ENCODE data around the gene SIGLEC15.

SIGLEC15 gene

GRCh38 chr18:45865466-45865865 lies 40.0 kb downstream of the SIGLEC15 start:
- H3K4me1 ChIP-seq (ENCODE audit: insufficient read depth, low read length), result no peaks in the 10 kb centered on the region
- peaks cover 77% of the 10 kb centered on the region for H3K36me3 ChIP-seq (ENCODE audit: insufficient read depth, low read length)
- no peak overlapping the region for H3K4me3 ChIP-seq (ENCODE audit: low read depth in 1 of 2, low read length in 2 of 2)
- H2AFZ ChIP-seq (ENCODE audit: low read depth, low read length), result no peak overlapping the region
- no peaks in the 10 kb centered on the region for H3K9me3 ChIP-seq (ENCODE audit: insufficient read depth, low read length, severe bottlenecking)
- no peak for DNase-seq
- H3K27me3 ChIP-seq (ENCODE audit: insufficient read depth, low read length, poor library complexity), result no peaks in the 10 kb centered on the region
- no peak overlapping the region for H3K9ac ChIP-seq (ENCODE audit: low read depth, low read length)
- no peak overlapping the region for H3K27ac ChIP-seq (ENCODE audit: low read length)
- H4K20me1 ChIP-seq (ENCODE audit: insufficient read depth, low read length), result no peaks in the 10 kb centered on the region
- TF ChIP-seq, protein P1, sequence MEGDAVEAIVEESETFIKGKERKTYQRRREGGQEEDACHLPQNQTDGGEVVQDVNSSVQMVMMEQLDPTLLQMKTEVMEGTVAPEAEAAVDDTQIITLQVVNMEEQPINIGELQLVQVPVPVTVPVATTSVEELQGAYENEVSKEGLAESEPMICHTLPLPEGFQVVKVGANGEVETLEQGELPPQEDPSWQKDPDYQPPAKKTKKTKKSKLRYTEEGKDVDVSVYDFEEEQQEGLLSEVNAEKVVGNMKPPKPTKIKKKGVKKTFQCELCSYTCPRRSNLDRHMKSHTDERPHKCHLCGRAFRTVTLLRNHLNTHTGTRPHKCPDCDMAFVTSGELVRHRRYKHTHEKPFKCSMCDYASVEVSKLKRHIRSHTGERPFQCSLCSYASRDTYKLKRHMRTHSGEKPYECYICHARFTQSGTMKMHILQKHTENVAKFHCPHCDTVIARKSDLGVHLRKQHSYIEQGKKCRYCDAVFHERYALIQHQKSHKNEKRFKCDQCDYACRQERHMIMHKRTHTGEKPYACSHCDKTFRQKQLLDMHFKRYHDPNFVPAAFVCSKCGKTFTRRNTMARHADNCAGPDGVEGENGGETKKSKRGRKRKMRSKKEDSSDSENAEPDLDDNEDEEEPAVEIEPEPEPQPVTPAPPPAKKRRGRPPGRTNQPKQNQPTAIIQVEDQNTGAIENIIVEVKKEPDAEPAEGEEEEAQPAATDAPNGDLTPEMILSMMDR (IDR thresholded peaks at IDR 0.05; ENCODE audit: borderline replicate concordance, extremely low read depth, low read length, poor library complexity, severe bottlenecking), result no peak
- no peak for TF ChIP-seq EZH2 (IDR thresholded peaks at IDR 0.05; ENCODE audit: borderline replicate concordance, low read depth, low read length, severe bottlenecking)
- H3K79me2 ChIP-seq (ENCODE audit: insufficient read depth, low read length), result no peaks in the 10 kb centered on the region
- no peak for ATAC-seq (ENCODE audit: insufficient read depth, low read depth)
- H3K4me2 ChIP-seq (ENCODE audit: insufficient read depth, low read length), result no peak overlapping the region

DNA sequence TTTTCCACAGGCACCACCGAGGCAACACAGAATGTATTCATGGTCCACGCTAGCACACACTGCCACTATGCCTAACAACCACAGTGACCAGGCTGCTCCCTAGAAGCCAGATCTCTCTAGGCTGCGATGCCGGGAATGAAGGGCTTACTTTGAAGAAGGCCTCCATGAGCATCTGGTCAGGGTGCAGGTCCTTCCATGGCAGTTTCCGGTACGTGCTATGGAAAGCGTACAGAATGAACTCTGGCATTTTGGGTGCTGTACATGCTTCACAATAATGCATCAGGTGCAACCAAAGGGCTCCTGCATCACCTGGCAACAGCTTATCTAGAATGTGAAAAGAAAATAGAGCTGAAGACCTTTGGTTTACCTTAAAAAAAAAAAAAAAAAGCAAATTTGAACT lies 44.9 kb downstream of the SIGLEC15 start:
- Histone ChIP-seq H3K9me3 (ENCODE audit: insufficient read depth, low read length, severe bottlenecking) (peaks cover 1% of the 10 kb centered on the region), H3K4me2 (ENCODE audit: insufficient read depth, low read length) (no peak overlapping the region), H3K27ac (ENCODE audit: low read length) (no peak overlapping the region), H3K79me2 (ENCODE audit: insufficient read depth, low read length) (no peaks in the 10 kb centered on the region), H3K4me1 (ENCODE audit: insufficient read depth, low read length) (no peaks in the 10 kb centered on the region), H4K20me1 (ENCODE audit: insufficient read depth, low read length) (no peaks in the 10 kb centered on the region), H3K27me3 (ENCODE audit: insufficient read depth, low read length, poor library complexity) (no peaks in the 10 kb centered on the region), H3K4me3 (ENCODE audit: low read depth in 1 of 2, low read length in 2 of 2) (no peak overlapping the region), H3K36me3 (ENCODE audit: insufficient read depth, low read length) (peaks cover 81% of the 10 kb centered on the region), H3K9ac (ENCODE audit: low read depth, low read length) (no peak overlapping the region), H2AFZ (ENCODE audit: low read depth, low read length) (no peak overlapping the region)
- no peak for TF ChIP-seq EZH2 (IDR thresholded peaks at IDR 0.05; ENCODE audit: borderline replicate concordance, low read depth, low read length, severe bottlenecking)
- TF ChIP-seq, protein P1 (IDR thresholded peaks at IDR 0.05; ENCODE audit: borderline replicate concordance, extremely low read depth, low read length, poor library complexity, severe bottlenecking), result no peak
- DNase-seq (no peak), ATAC-seq (ENCODE audit: insufficient read depth, low read depth) (no peak)

- Histone ChIP-seq H3K9me3 (ENCODE audit: insufficient read depth, low read length, severe bottlenecking) (peaks cover 3% of the 10 kb centered on the region), H3K79me2 (ENCODE audit: insufficient read depth, low read length) (no peaks in the 10 kb centered on the region), H2AFZ (ENCODE audit: low read depth, low read length) (no peak overlapping the region), H3K4me3 (ENCODE audit: low read depth in 1 of 2, low read length in 2 of 2) (no peak overlapping the region), H3K27me3 (ENCODE audit: insufficient read depth, low read length, poor library complexity) (no peaks in the 10 kb centered on the region), H3K36me3 (ENCODE audit: insufficient read depth, low read length) (peaks cover 83% of the 10 kb centered on the region), H3K4me2 (ENCODE audit: insufficient read depth, low read length) (no peak overlapping the region), H4K20me1 (ENCODE audit: insufficient read depth, low read length) (no peaks in the 10 kb centered on the region), H3K9ac (ENCODE audit: low read depth, low read length) (no peak overlapping the region), H3K27ac (ENCODE audit: low read length) (no peak overlapping the region), H3K4me1 (ENCODE audit: insufficient read depth, low read length) (no peaks in the 10 kb centered on the region)
- DNase-seq (no peak), ATAC-seq (ENCODE audit: insufficient read depth, low read depth) (no peak)
- TF ChIP-seq, protein P1 (IDR thresholded peaks at IDR 0.05; ENCODE audit: borderline replicate concordance, extremely low read depth, low read length, poor library complexity, severe bottlenecking), result no peak
- TF ChIP-seq EZH2 (IDR thresholded peaks at IDR 0.05; ENCODE audit: borderline replicate concordance, low read depth, low read length, severe bottlenecking), result no peak
Observed at GRCh38 chr18:45871431-45872084, 46.1 kb downstream of the SIGLEC15 start.
